ENCODE measurements around the gene XIST.

DNA sequence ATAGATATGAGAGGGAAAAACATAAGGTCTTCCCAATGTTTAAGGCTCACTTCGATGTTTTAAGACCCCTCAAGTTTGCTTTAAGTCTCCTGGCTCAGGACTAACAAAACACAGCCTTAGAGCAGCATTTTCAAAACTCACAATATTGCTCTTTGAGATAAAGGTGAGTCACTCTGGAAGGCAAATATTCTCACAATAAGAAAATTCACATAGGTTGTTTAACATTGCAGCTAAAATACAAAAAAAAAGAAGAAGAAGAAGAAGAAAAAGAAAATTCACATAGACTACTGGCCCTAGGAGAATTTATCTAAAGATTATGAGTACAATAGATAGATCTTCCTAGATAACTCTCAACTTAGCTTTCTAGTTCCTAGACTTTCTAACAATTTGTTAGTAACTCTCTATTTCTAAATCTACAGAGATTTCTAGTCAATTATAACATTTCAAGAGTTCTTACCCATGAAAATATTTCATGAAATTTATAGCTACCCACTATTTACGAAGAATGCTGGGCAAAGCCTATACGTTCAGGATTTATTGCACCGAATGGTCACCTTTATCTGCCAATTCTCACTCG, 22.5 kb downstream of the XIST start:
- TF ChIP-seq POLR2AphosphoS2 (IDR thresholded peaks at IDR 0.05; ENCODE audit: low read length), result no peak
- TF ChIP-seq KDM2B (CRISPR knock-in tag; IDR thresholded peaks at IDR 0.05), result no peak
- TF ChIP-seq KAT8 (IDR thresholded peaks at IDR 0.05; ENCODE audit: low read depth), result no peak
- no peak for TF ChIP-seq TFAM (CRISPR knock-in tag; conservative IDR thresholded peaks at IDR 0.05)
- TF ChIP-seq, protein P1, sequence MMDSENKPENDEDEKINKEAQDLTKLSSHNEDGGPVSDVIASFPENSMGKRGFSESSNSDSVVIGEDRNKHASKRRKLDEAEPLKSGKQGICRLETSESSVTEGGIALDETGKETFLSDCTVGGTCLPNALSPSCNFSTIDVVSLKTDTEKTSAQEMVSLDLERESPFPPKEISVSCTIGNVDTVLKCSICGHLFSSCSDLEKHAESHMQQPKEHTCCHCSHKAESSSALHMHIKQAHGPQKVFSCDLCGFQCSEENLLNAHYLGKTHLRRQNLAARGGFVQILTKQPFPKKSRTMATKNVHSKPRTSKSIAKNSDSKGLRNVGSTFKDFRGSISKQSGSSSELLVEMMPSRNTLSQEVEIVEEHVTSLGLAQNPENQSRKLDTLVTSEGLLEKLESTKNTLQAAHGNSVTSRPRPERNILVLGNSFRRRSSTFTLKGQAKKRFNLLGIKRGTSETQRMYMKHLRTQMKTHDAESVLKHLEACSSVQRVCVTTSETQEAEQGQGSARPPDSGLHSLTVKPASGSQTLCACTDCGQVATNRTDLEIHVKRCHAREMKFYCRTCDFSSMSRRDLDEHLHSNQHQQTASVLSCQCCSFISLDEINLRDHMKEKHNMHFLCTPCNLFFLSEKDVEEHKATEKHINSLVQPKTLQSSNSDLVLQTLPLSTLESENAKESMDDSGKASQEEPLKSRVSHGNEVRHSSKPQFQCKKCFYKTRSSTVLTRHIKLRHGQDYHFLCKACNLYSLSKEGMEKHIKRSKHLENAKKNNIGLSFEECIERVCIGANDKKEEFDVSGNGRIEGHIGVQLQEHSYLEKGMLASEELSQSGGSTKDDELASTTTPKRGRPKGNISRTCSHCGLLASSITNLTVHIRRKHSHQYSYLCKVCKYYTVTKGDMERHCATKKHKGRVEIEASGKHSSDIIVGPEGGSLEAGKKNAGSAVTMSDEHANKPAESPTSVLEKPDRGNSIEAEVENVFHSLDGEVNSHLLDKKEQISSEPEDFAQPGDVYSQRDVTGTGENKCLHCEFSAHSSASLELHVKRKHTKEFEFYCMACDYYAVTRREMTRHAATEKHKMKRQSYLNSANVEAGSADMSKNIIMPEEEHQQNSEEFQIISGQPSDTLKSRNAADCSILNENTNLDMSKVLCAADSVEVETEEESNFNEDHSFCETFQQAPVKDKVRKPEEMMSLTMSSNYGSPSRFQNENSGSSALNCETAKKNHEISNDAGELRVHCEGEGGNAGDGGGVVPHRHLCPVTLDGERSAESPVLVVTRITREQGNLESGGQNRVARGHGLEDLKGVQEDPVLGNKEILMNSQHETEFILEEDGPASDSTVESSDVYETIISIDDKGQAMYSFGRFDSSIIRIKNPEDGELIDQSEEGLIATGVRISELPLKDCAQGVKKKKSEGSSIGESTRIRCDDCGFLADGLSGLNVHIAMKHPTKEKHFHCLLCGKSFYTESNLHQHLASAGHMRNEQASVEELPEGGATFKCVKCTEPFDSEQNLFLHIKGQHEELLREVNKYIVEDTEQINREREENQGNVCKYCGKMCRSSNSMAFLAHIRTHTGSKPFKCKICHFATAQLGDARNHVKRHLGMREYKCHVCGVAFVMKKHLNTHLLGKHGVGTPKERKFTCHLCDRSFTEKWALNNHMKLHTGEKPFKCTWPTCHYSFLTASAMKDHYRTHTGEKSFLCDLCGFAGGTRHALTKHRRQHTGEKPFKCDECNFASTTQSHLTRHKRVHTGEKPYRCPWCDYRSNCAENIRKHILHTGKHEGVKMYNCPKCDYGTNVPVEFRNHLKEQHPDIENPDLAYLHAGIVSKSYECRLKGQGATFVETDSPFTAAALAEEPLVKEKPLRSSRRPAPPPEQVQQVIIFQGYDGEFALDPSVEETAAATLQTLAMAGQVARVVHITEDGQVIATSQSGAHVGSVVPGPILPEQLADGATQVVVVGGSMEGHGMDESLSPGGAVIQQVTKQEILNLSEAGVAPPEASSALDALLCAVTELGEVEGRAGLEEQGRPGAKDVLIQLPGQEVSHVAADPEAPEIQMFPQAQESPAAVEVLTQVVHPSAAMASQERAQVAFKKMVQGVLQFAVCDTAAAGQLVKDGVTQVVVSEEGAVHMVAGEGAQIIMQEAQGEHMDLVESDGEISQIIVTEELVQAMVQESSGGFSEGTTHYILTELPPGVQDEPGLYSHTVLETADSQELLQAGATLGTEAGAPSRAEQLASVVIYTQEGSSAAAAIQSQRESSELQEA (IDR thresholded peaks at IDR 0.05; ENCODE audit: low read depth), result no peak
- no peak for TF ChIP-seq MXI1 (IDR thresholded peaks at IDR 0.05; ENCODE audit: low read depth, low read length)
- TF ChIP-seq, protein P2, sequence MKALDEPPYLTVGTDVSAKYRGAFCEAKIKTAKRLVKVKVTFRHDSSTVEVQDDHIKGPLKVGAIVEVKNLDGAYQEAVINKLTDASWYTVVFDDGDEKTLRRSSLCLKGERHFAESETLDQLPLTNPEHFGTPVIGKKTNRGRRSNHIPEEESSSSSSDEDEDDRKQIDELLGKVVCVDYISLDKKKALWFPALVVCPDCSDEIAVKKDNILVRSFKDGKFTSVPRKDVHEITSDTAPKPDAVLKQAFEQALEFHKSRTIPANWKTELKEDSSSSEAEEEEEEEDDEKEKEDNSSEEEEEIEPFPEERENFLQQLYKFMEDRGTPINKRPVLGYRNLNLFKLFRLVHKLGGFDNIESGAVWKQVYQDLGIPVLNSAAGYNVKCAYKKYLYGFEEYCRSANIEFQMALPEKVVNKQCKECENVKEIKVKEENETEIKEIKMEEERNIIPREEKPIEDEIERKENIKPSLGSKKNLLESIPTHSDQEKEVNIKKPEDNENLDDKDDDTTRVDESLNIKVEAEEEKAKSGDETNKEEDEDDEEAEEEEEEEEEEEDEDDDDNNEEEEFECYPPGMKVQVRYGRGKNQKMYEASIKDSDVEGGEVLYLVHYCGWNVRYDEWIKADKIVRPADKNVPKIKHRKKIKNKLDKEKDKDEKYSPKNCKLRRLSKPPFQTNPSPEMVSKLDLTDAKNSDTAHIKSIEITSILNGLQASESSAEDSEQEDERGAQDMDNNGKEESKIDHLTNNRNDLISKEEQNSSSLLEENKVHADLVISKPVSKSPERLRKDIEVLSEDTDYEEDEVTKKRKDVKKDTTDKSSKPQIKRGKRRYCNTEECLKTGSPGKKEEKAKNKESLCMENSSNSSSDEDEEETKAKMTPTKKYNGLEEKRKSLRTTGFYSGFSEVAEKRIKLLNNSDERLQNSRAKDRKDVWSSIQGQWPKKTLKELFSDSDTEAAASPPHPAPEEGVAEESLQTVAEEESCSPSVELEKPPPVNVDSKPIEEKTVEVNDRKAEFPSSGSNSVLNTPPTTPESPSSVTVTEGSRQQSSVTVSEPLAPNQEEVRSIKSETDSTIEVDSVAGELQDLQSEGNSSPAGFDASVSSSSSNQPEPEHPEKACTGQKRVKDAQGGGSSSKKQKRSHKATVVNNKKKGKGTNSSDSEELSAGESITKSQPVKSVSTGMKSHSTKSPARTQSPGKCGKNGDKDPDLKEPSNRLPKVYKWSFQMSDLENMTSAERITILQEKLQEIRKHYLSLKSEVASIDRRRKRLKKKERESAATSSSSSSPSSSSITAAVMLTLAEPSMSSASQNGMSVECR (CRISPR knock-in tag; IDR thresholded peaks at IDR 0.05), result no peak

All from K562 (cell line).